RKO (cell line): ENCODE measurements around the gene ARHGAP12.
A peak's percentile ranks its signal among the peaks of the same experiment; 100 is the strongest.
"Not testable (repeated sequence)": the region's sequence is repeated elsewhere in the genome, so short reads cannot be mapped to it uniquely, and the experiment has no call there.

Source experiments
- DNase-seq: peaks from one replicate; pipeline ENCODE4 v3.0.0-alpha.2; 2016; ENCODE audit warnings: low spot score

The ARHGAP12 gene

GRCh38 chr10:31926765-31927564, 1.7 kb downstream of the ARHGAP12 start:
- DNase-seq = peak; percentile 52

- DNase-seq = no peak
Measured at GRCh38 chr10:31926160-31926559, 2.5 kb downstream of the ARHGAP12 start.

GRCh38 chr10:31924833-31925232, 3.8 kb downstream of the ARHGAP12 start:
- no peak for DNase-seq

GRCh38 chr10:31923389-31923788, 5.2 kb downstream of the ARHGAP12 start:
- no peak for DNase-seq

- DNase-seq = no peak
Measured at GRCh38 chr10:31921031-31921430, 7.6 kb downstream of the ARHGAP12 start.

GRCh38 chr10:31920538-31920937, 8.1 kb downstream of the ARHGAP12 start:
- DNase-seq = no peak

GRCh38 chr10:31918671-31919409, 9.8 kb downstream of the ARHGAP12 start:
- no peak for DNase-seq

GRCh38 chr10:31914370-31914769, 14.3 kb downstream of the ARHGAP12 start:
- DNase-seq = no peak

GRCh38 chr10:31912898-31913850, 15.5 kb downstream of the ARHGAP12 start:
- DNase-seq = no peak

GRCh38 chr10:31912289-31912688, 16.3 kb downstream of the ARHGAP12 start:
- no peak for DNase-seq

GRCh38 chr10:31910016-31910415, 18.6 kb downstream of the ARHGAP12 start:
- no peak for DNase-seq

GRCh38 chr10:31908157-31908556, 20.5 kb downstream of the ARHGAP12 start:
- no peak for DNase-seq

- no peak for DNase-seq
Measured at GRCh38 chr10:31906039-31906438, 22.6 kb downstream of the ARHGAP12 start.

GRCh38 chr10:31905586-31905985, 23.0 kb downstream of the ARHGAP12 start:
- no peak for DNase-seq

- DNase-seq = no peak
Measured at GRCh38 chr10:31902625-31903024, 26.0 kb downstream of the ARHGAP12 start.

- no peak for DNase-seq
Measured at GRCh38 chr10:31897506-31897905, 31.1 kb downstream of the ARHGAP12 start.

GRCh38 chr10:31896968-31897384, 31.7 kb downstream of the ARHGAP12 start:
- DNase-seq = no peak

- DNase-seq = not testable (repeated sequence)
Measured at GRCh38 chr10:31895722-31896121, 32.9 kb downstream of the ARHGAP12 start.

GRCh38 chr10:31888442-31888841, 40.2 kb downstream of the ARHGAP12 start:
- DNase-seq = no peak

- DNase-seq = no peak
Measured at GRCh38 chr10:31887850-31888249, 40.8 kb downstream of the ARHGAP12 start.

GRCh38 chr10:31886885-31887284, 41.7 kb downstream of the ARHGAP12 start:
- DNase-seq = no peak

- DNase-seq = no peak
Measured at GRCh38 chr10:31885971-31886370, 42.7 kb downstream of the ARHGAP12 start.
